Activated T-cell treated with anti-CD3 and anti-CD28 coated beads, Interleukin-2, amount 50 U/mL, for 72 hours (primary cell): ENCODE data around the gene ROPN1L. TPM values are rescaled to one million over a fixed set of nuclear protein-coding genes. Genes with fewer than 3 reads are reported as not detected.

Source experiments
- ATAC-seq, 2 donors: fragments of 150-1000 bp; cut with Tn5 transposase; replicated peaks in 1 of 2; 2 replicates each; pipeline ENCODE4 v1.10.0; 2021; ENCODE audit warnings: moderate library complexity in 2 of 2, mild to moderate bottlenecking in 1 of 2
- DNase-seq, 2 donors: peaks; one replicate each; pipeline ENCODE4 v3.0.0; 2021 to 2022; ENCODE audit warnings: mixed read lengths in 1 of 2
- H3K27ac Mint-ChIP-seq: one replicate; pipeline ENCODE4 v1.8.0; 2022; ENCODE audit warnings: mild to moderate bottlenecking, moderate library complexity, mixed read lengths
- H3K27me3 Mint-ChIP-seq: one replicate; pipeline ENCODE4 v1.8.0; 2022; ENCODE audit warnings: low read depth, mixed read lengths
- H3K36me3 Mint-ChIP-seq, 2 donors: one replicate each; pipeline ENCODE4 v1.8.0; 2022; ENCODE audit warnings: mixed read lengths in 2 of 2, mild to moderate bottlenecking in 1 of 2; ENCODE audit not compliant: insufficient read depth in 2 of 2
- H3K4me1 Mint-ChIP-seq: one replicate; pipeline ENCODE4 v1.8.0; 2022; ENCODE audit warnings: low read depth, mixed read lengths
- H3K4me3 Mint-ChIP-seq, 2 donors: one replicate each; pipeline ENCODE4 v1.8.0; 2022; ENCODE audit warnings: mild to moderate bottlenecking in 2 of 2, mixed read lengths in 2 of 2, moderate library complexity in 2 of 2
- H3K9me3 Mint-ChIP-seq, 2 donors: one replicate each; pipeline ENCODE4 v1.8.0; 2022; ENCODE audit warnings: mixed read lengths in 2 of 2
- total RNA-seq, 2 donors: library from RNA; stranded (reverse); gene quantifications; one replicate each; pipeline ENCODE4 v1.2.3, GENCODE V29; 2022

Gene ROPN1L
- total RNA-seq, 2 donors from 2014 or later, result 0.26 to 0.58 TPM

DNA sequence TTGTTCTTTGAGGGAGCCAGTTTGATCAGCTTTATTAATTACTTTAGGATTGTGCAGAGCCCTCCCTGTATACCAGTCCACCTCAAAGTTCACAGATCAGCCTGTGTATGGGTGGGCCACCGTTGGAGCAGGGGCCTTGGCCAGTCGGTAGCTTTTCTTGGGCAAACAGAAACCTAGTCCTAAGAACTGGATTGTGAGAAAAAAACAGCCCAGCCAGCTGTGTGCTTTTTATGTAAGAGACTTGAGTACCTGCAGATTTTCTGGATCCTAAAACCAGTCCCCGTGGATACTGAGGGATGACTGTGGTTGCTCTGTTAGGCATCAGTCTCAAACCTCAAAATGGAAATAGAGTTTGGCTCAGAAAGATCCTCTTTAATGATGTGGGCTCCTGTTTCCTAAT, 24.8 kb upstream of the ROPN1L start:
- no peaks in the 10 kb centered on the region for H3K9me3 Mint-ChIP-seq
- peaks cover 44% of the 10 kb centered on the region for H3K4me1 Mint-ChIP-seq
- peaks cover 17 to 46% of the 10 kb centered on the region in 2 donors for H3K36me3 Mint-ChIP-seq
- DNase-seq, result no peak
- no peak overlapping the region for H3K4me3 Mint-ChIP-seq
- ATAC-seq, result no peak
- no peaks in the 10 kb centered on the region for H3K27me3 Mint-ChIP-seq
- no peak overlapping the region for H3K27ac Mint-ChIP-seq

DNA sequence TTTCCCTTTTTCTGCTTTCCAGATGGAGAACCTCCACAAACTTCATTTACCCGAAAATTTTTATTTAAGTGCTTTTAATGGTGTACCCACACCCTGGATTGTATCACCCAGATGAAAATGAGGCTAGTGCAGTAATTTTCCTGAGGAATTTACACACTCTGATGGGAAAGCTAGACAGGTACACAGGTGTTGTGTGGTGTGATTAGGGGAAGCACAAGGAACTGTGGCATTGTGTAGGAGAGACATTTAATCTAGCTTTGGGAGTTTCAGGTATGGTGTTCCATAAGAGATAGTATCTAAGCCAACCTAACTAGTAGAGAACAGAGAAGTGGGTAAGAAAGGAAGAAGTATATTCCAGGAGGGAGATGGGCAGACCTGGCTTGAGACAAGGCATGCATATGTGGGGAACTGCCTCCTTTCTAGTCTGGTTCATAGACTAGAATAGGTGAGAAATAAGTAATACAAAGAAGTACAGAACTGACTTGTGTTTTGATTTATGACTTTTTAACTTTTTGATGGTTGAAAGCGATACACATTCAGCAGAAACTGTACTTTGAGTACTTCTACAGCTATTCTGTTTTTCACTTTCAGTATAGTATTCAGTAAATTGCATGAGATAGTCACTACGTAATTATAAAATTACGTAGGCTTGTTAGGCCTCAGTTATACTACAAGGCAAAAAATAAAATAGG, 22.9 kb upstream of the ROPN1L start:
- Mint-ChIP-seq H3K36me3 (peaks cover 18 to 45% of the 10 kb centered on the region in 2 donors), H3K27me3 (no peaks in the 10 kb centered on the region), H3K27ac (peak overlapping the region; percentile 74), H3K4me3 (peak overlapping the region in 1 of 2 donors; percentile 5), H3K4me1 (peaks cover 52% of the 10 kb centered on the region), H3K9me3 (no peaks in the 10 kb centered on the region)
- DNase-seq (no peak), ATAC-seq (peak; percentile 85 to 89)

GRCh38 chr5:10420468-10420867, 21.2 kb upstream of the ROPN1L start:
- Mint-ChIP-seq H3K9me3 (no peaks in the 10 kb centered on the region), H3K36me3 (peaks cover 21 to 48% of the 10 kb centered on the region in 2 donors), H3K4me1 (peaks cover 52% of the 10 kb centered on the region), H3K4me3 (no peak overlapping the region), H3K27me3 (no peaks in the 10 kb centered on the region), H3K27ac (peak overlapping the region; percentile 35)
- DNase-seq (no peak), ATAC-seq (peak in 1 of 2 donors; percentile 8)

DNA sequence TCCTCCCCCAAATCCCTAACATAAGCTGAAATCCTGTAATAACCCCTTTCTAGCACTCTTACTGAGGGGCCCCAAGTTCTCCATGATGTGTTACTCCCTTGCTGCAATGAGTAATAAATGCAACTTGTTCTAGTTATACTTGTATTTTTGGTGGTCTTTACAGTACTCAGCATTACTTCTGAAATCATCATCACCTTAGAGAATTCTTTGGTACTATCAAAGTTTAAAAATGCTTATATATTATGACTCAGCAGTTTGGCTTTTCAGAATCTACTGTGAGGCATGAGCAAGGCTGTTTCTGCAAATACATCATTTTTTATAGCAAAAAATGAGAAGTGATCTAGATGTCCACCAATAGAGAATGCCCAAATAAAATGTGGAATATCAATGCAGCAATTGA, 20.7 kb upstream of the ROPN1L start:
- DNase-seq, result no peak
- H3K27me3 Mint-ChIP-seq, result no peaks in the 10 kb centered on the region
- ATAC-seq, result peak; percentile 28 to 62
- H3K36me3 Mint-ChIP-seq, result peaks cover 21 to 51% of the 10 kb centered on the region in 2 donors
- H3K4me1 Mint-ChIP-seq, result peaks cover 52% of the 10 kb centered on the region
- H3K27ac Mint-ChIP-seq, result peak overlapping the region; percentile 35
- no peaks in the 10 kb centered on the region for H3K9me3 Mint-ChIP-seq
- peak overlapping the region in 1 of 2 donors; percentile 26 for H3K4me3 Mint-ChIP-seq

GRCh38 chr5:10421896-10422691, 19.6 kb upstream of the ROPN1L start:
- DNase-seq (no peak), ATAC-seq (no peak)
- Mint-ChIP-seq H3K36me3 (peaks cover 19 to 57% of the 10 kb centered on the region in 2 donors), H3K27me3 (no peaks in the 10 kb centered on the region), H3K27ac (peak overlapping the region; percentile 36), H3K9me3 (no peaks in the 10 kb centered on the region), H3K4me1 (peaks cover 52% of the 10 kb centered on the region), H3K4me3 (peak overlapping the region in 1 of 2 donors; percentile 26)

- H3K9me3 Mint-ChIP-seq, result no peaks in the 10 kb centered on the region
- peaks cover 49% of the 10 kb centered on the region for H3K4me1 Mint-ChIP-seq
- no peaks in the 10 kb centered on the region for H3K27me3 Mint-ChIP-seq
- H3K27ac Mint-ChIP-seq, result no peak overlapping the region
- ATAC-seq, result no peak
- no peak for DNase-seq
- peaks cover 20 to 53% of the 10 kb centered on the region in 2 donors for H3K36me3 Mint-ChIP-seq
- no peak overlapping the region for H3K4me3 Mint-ChIP-seq
Observed at GRCh38 chr5:10423022-10423421, 18.7 kb upstream of the ROPN1L start.

DNA sequence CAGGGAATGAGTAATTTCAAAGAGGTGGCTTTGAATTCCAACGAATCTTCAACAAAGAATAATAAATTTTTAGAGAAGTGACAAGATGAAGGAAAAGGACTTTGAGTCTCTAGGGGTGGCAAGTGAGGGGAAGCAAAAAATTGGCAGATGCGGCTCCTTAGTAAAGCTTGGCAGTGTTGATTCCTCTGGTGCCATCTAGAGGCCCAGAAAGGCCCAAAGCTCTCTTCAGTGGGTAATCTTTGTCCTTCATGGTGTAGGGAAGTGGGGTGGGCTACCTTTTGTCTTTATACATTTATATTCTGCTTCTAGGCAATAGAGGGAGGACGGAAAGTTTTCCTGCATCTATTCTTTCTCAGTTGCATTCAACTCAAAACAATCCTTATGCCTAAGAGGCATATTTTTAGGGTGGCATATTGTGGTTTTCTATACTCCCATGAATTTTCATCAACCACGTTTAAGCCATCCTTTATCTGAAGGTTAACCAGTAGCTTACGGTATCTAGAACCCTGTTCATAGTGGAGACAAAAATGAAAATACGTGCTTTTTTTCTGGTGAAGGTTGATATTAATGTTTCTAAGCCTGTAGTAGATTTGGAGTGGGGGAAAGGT, 17.5 kb upstream of the ROPN1L start:
- no peaks in the 10 kb centered on the region for H3K9me3 Mint-ChIP-seq
- DNase-seq, result no peak
- H3K27me3 Mint-ChIP-seq, result no peaks in the 10 kb centered on the region
- H3K4me3 Mint-ChIP-seq, result no peak overlapping the region
- H3K36me3 Mint-ChIP-seq, result peaks cover 20 to 49% of the 10 kb centered on the region in 2 donors
- H3K27ac Mint-ChIP-seq, result peak overlapping the region; percentile 44
- peaks cover 37% of the 10 kb centered on the region for H3K4me1 Mint-ChIP-seq
- ATAC-seq, result no peak

DNA sequence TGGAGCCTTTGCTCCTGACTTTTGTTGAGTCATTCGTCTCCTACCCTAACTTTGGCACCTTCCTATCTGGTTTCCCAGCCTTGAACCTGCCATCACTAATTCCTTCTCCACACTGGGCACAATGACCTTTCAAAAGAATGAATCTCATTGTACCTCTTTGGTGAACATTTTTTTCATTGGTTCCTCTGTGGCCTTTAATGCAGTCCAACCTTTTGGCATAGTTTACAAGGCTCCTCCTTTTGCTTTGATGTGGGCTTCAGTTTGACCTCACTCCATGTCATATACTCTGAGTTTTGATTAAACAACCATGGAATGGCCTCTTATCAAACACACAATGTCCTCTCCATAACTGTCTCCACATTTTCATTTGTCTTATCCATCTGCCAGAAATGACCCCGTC, 14.5 kb upstream of the ROPN1L start:
- DNase-seq (no peak), ATAC-seq (no peak)
- Mint-ChIP-seq H3K36me3 (peaks cover 16 to 37% of the 10 kb centered on the region in 2 donors), H3K4me1 (peaks cover 9% of the 10 kb centered on the region), H3K27me3 (no peaks in the 10 kb centered on the region), H3K4me3 (no peak overlapping the region), H3K27ac (peak overlapping the region; percentile 44), H3K9me3 (no peaks in the 10 kb centered on the region)

DNA sequence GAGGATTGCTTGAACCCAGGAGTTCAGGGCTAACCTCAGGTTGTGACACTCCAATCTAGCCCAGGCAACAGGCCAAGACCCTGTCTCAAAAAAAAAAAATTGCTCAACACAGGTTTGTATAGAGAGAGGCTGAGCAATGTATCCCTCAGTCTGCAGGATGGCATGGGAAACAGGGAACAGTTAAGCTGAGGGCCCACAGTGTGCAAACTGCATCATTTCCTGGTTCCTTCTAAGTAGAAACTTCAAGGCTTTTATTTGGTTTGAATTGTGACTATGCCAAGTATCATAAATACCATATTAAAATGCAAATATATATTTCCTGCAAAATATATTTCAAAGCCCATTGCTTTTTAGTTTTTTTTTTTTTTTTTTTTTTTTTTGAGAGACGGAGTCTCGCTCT, 13.7 kb upstream of the ROPN1L start:
- ATAC-seq (no peak), DNase-seq (no peak)
- Mint-ChIP-seq H3K9me3 (no peaks in the 10 kb centered on the region), H3K27me3 (no peaks in the 10 kb centered on the region), H3K27ac (no peak overlapping the region), H3K4me3 (no peak overlapping the region), H3K4me1 (peaks cover 7% of the 10 kb centered on the region), H3K36me3 (peaks cover 17 to 36% of the 10 kb centered on the region in 2 donors)

GRCh38 chr5:10431415-10431814, 10.3 kb upstream of the ROPN1L start:
- H3K9me3 Mint-ChIP-seq, result no peaks in the 10 kb centered on the region
- no peaks in the 10 kb centered on the region for H3K27me3 Mint-ChIP-seq
- no peak for ATAC-seq
- H3K27ac Mint-ChIP-seq, result no peak overlapping the region
- H3K4me3 Mint-ChIP-seq, result no peak overlapping the region
- peaks cover 14 to 32% of the 10 kb centered on the region in 2 donors for H3K36me3 Mint-ChIP-seq
- H3K4me1 Mint-ChIP-seq, result peaks cover 15% of the 10 kb centered on the region
- DNase-seq, result no peak

- Mint-ChIP-seq H3K4me3 (no peak overlapping the region), H3K4me1 (peaks cover 15% of the 10 kb centered on the region), H3K36me3 (peaks cover 9 to 22% of the 10 kb centered on the region in 2 donors), H3K27me3 (no peaks in the 10 kb centered on the region), H3K27ac (no peak overlapping the region), H3K9me3 (no peaks in the 10 kb centered on the region)
- DNase-seq (no peak), ATAC-seq (no peak)
Observed at GRCh38 chr5:10432059-10433008, 9.3 kb upstream of the ROPN1L start.

DNA sequence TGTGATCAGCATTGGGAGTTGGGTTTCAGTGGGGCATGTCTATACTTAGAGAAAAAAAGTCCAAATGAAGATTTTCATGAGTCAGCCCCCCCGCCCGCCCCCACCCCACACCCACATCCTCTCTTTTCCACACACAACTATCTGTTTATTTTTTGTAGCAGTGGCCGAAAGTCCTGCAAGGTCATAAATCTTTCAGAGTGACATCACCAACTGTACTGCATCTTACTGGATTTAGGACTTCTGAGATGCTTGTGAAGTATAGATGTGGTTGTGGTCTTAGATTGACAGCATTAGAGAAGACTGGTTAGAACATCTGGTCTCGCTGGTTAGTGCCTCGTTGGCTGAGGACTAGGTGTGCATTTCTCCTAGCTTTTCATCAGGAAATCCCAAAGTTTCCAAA, 7.3 kb upstream of the ROPN1L start:
- DNase-seq (no peak), ATAC-seq (peak in 1 of 2 donors; percentile 68)
- Mint-ChIP-seq H3K4me1 (peaks cover 15% of the 10 kb centered on the region), H3K36me3 (peaks cover 8 to 18% of the 10 kb centered on the region in 2 donors), H3K27me3 (no peaks in the 10 kb centered on the region), H3K9me3 (no peaks in the 10 kb centered on the region), H3K4me3 (no peak overlapping the region), H3K27ac (no peak overlapping the region)
